Endothelial cell of umbilical vein (primary cell): ENCODE measurements around the gene SLMAP. TPM values are rescaled to one million over a fixed set of nuclear protein-coding genes. Genes with fewer than 3 reads are reported as not detected.

Source experiments
- BruUV-seq: library from RNA; stranded (reverse); fragments of 400-500 nt; replicated peaks from 2 replicates; lab custom pipeline; 2021; lab: Mats Ljungman, UMichigan
- CTCF ChIA-PET: fragments of 300-600, 350-600 bp; sonication (Branson Sonifier 250); formaldehyde crosslinking; loops from one replicate; lab custom pipeline; 2021; ENCODE audit warnings: antibody characterized with exemption, inconsistent platforms; lab: Charles Lee
- POLR2A ChIA-PET: fragments of 300-600, 350-600 bp; sonication (Branson Sonifier 250); formaldehyde crosslinking; loops from one replicate; lab custom pipeline; 2021; ENCODE audit warnings: antibody characterized with exemption, inconsistent platforms; lab: Charles Lee
- DNase-seq: peaks from one replicate; pipeline ENCODE4 v3.0.0-alpha.2; 2011; ENCODE audit warnings: low read depth, low spot score
- FAIRE-seq: peaks from 2 replicates; lab custom pipeline; 2011; peaks lifted over from hg19 to GRCh38; lab: Jason Lieb, UNC
- H2AFZ ChIP-seq: 2 replicates; pipeline ENCODE4 v1.6.0; 2012; ENCODE audit warnings: low read depth, low read length, control low read depth, inconsistent platforms
- H3K27ac ChIP-seq: 2 replicates; pipeline ENCODE4 v1.5.1; 2011; ENCODE audit warnings: low read depth, mild to moderate bottlenecking, control low read depth, low read length, moderate library complexity; ENCODE audit not compliant: insufficient read depth
- H3K27me3 ChIP-seq, 2 experiments: 2 replicates each; pipeline versions ENCODE4 v1.6.0 to v1.6.1; 2011; ENCODE audit warnings: low read length in 2 of 2, mixed read lengths in 1 of 2; ENCODE audit not compliant: control insufficient read depth in 2 of 2, insufficient read depth in 2 of 2
- H3K36me3 ChIP-seq, 2 experiments: 2 replicates in 1 of 2; 3 replicates in 1 of 2; pipeline ENCODE4 v1.5.1; 2011; ENCODE audit warnings: low read length in 2 of 2, mild to moderate bottlenecking in 1 of 2, moderate library complexity in 1 of 2; ENCODE audit not compliant: control insufficient read depth in 2 of 2, insufficient read depth in 2 of 2; ENCODE audit errors: extremely low read depth in 1 of 2
- H3K4me1 ChIP-seq: 3 replicates; pipeline ENCODE4 v1.5.1; 2011; ENCODE audit warnings: mild to moderate bottlenecking, low read length; ENCODE audit not compliant: control insufficient read depth, insufficient read depth; ENCODE audit errors: extremely low read depth
- H3K4me2 ChIP-seq: 2 replicates; pipeline ENCODE4 v1.6.1; 2011; ENCODE audit warnings: low read length, control low read depth, mixed read lengths; ENCODE audit not compliant: insufficient read depth
- H3K4me3 ChIP-seq, 3 experiments: fragments of 200-600 bp in 1 of 3; sonication (generic), shearing (Covaris generic) in 1 of 3; replicated peaks in 1 of 3; 2 replicates each; pipeline ENCODE4 v1.5.1; 2011 to 2016; ENCODE audit warnings: control low read depth in 3 of 3, low read length in 3 of 3, mild to moderate bottlenecking in 2 of 3, inconsistent platforms in 1 of 3, low read depth in 1 of 3, moderate library complexity in 1 of 3; ENCODE audit not compliant: insufficient read depth in 1 of 3
- H3K79me2 ChIP-seq: 2 replicates; pipeline ENCODE4 v1.6.0; 2012; ENCODE audit warnings: low read length, inconsistent platforms; ENCODE audit not compliant: control insufficient read depth, insufficient read depth
- H3K9ac ChIP-seq: replicated peaks from 2 replicates; pipeline ENCODE3; 2011; ENCODE audit warnings: low read length, control low read depth; ENCODE audit not compliant: insufficient read depth; ENCODE audit errors: extremely low read depth
- H3K9me1 ChIP-seq: replicated peaks from 3 replicates; pipeline ENCODE4 v1.6.0; 2011; ENCODE audit warnings: mild to moderate bottlenecking, low read length; ENCODE audit not compliant: control insufficient read depth, insufficient read depth; ENCODE audit errors: extremely low read depth
- H3K9me3 ChIP-seq: replicated peaks from 2 replicates; pipeline ENCODE4 v1.5.1; 2012; ENCODE audit warnings: low read length, inconsistent platforms; ENCODE audit not compliant: control insufficient read depth, insufficient read depth
- H4K20me1 ChIP-seq: replicated peaks from 2 replicates; pipeline ENCODE3; 2011; ENCODE audit warnings: mild to moderate bottlenecking, low read length; ENCODE audit not compliant: control insufficient read depth, insufficient read depth; ENCODE audit errors: extremely low read depth
- CTCF ChIP-seq, 2 donors: IDR thresholded peaks; 1 replicate in 1 of 2; 2 replicates in 1 of 2; pipeline ENCODE4 v1.5.1; 2011; ENCODE audit warnings: low read length in 2 of 2, mild to moderate bottlenecking in 2 of 2, moderate library complexity in 2 of 2, control low read depth in 1 of 2, inconsistent platforms in 1 of 2, low read depth in 1 of 2; ENCODE audit not compliant: insufficient read depth in 1 of 2; ENCODE audit errors: extremely low read depth in 1 of 2
- EZH2 ChIP-seq: IDR thresholded peaks from 2 replicates; pipeline ENCODE4 v1.6.1; 2012; ENCODE audit warnings: borderline replicate concordance, low read depth, mild to moderate bottlenecking, moderate library complexity, low read length, inconsistent platforms; ENCODE audit not compliant: severe bottlenecking
- FOS ChIP-seq: IDR thresholded peaks from 2 replicates; pipeline ENCODE4 v1.6.1; 2011; ENCODE audit warnings: mild to moderate bottlenecking, low read length, moderate library complexity, borderline replicate concordance; ENCODE audit not compliant: insufficient read depth
- GATA2 ChIP-seq: IDR thresholded peaks from 2 replicates; pipeline ENCODE4 v1.7.0; 2011; ENCODE audit warnings: low read depth, mild to moderate bottlenecking, moderate library complexity, mixed read lengths, low read length; ENCODE audit not compliant: insufficient read length, insufficient read depth
- JUN ChIP-seq: IDR thresholded peaks from 2 replicates; pipeline ENCODE4 v1.6.1; 2011; ENCODE audit warnings: borderline replicate concordance, low read depth; ENCODE audit not compliant: insufficient read length, insufficient read depth
- MAX ChIP-seq: IDR thresholded peaks from 2 replicates; pipeline ENCODE4 v1.6.1; 2011; ENCODE audit not compliant: insufficient read depth, insufficient read length
- MYC ChIP-seq: IDR thresholded peaks from one replicate; pipeline ENCODE4 v1.6.1; 2011; ENCODE audit warnings: mild to moderate bottlenecking, low read depth, low read length
- POLR2A ChIP-seq: IDR thresholded peaks from 2 replicates; pipeline ENCODE4 v1.6.1; 2012; ENCODE audit warnings: low read depth, mild to moderate bottlenecking, control low read depth, low read length
- POLR2AphosphoS5 ChIP-seq: IDR thresholded peaks from 2 replicates; pipeline ENCODE4 v1.6.1; 2012; ENCODE audit warnings: low read depth, mild to moderate bottlenecking, control low read depth, low read length, moderate library complexity; ENCODE audit not compliant: insufficient read depth
- dilution Hi-C: fragments of 300-500 bp; cut with MboI; formaldehyde crosslinking; loops from one replicate; pipeline ENCODE4 v1.15.0; 2019; ENCODE audit warnings: low sequenced_read_pairs; ENCODE audit not compliant: extremely low pct_ligation_motif_present
- intact Hi-C: fragments of 100-400 bp; cut with micrococcal nuclease; formaldehyde crosslinking; loops from one replicate; pipeline ENCODE4 v1.10.0; 2022
- polyA plus RNA-seq, 4 experiments: library from polyadenylated mRNA; depleted of rRNA in 3 of 4; stranded (reverse) in 3 of 4; unstranded in 1 of 4; fragments of >200 nt; gene quantifications; 2 replicates each; pipeline versions ENCODE4 v1.2.1 to v1.2.3, GENCODE V29; 2011 to 2012; ENCODE audit warnings: missing spikeins in 1 of 4
- total RNA-seq: library from RNA; stranded (reverse); gene quantifications from 2 replicates; pipeline ENCODE4 v1.2.3, GENCODE V29; 2021

The SLMAP gene
- total and polyA plus RNA-seq, 2 donors (not counting 3 experiments of a cell fraction or from before 2014, with no cell fraction given): 9.8 to 54.7 TPM

- Histone ChIP-seq H3K27ac (no peak overlapping the region), H3K9ac (no peak overlapping the region), H4K20me1 (no peaks in the 10 kb centered on the region), H3K4me1 (no peaks in the 10 kb centered on the region), H3K9me1 (no peaks in the 10 kb centered on the region), H3K36me3 (no peaks in the 10 kb centered on the region), H3K9me3 (no peaks in the 10 kb centered on the region), H3K27me3 (no peaks in the 10 kb centered on the region), H3K4me3 (no peak overlapping the region), H3K4me2 (no peak overlapping the region), H3K79me2 (no peaks in the 10 kb centered on the region), H2AFZ (no peak overlapping the region)
- ChIA-PET POLR2A (no interaction called here), CTCF (no interaction called here)
- dilution Hi-C loops: loop anchor here (25.0 kb wide), 1 partner anchor 107 kb away; no protein-coding TSS in a partner anchor
- no peak for DNase-seq
- no peak for FAIRE-seq
- BruUV-seq: no TSS peak
- intact Hi-C loops: no loop called here
- TF ChIP-seq EZH2 (no peak), POLR2AphosphoS5 (no peak), POLR2A (no peak), MAX (no peak), GATA2 (no peak), JUN (no peak), MYC (no peak), CTCF (IDR thresholded peaks at IDR 0.05; ENCODE audit: extremely low read depth in 1 of 2, insufficient read depth in 1 of 2, low read depth in 1 of 2, low read length in 2 of 2) (no peak), FOS (no peak)
These were observed 173.9 kb downstream of the SLMAP start for GRCh38 chr3:57929988-57930387.
